Colonic mucosa (tissue), 4 donors: ENCODE measurements around the gene HYAL4. TPM values are rescaled to one million over a fixed set of nuclear protein-coding genes. Genes with fewer than 3 reads are reported as not detected.
A peak's percentile ranks its signal among the peaks of the same experiment; 100 is the strongest.

ENCODE experiments used
- DNase-seq: peaks from one replicate; pipeline ENCODE4 v3.0.0-alpha.2; 2020
- H3K27ac ChIP-seq: fragments of 200-600 bp; one replicate; pipeline ENCODE4 v1.8.0; 2021
- H3K27me3 ChIP-seq: fragments of 200-600 bp; one replicate; pipeline ENCODE4 v1.8.0; 2021
- H3K36me3 ChIP-seq: fragments of 200-600 bp; one replicate; pipeline ENCODE4 v1.8.0; 2021
- H3K4me1 ChIP-seq: fragments of 200-600 bp; one replicate; pipeline ENCODE4 v1.8.0; 2021; ENCODE audit warnings: mild to moderate bottlenecking
- H3K4me3 ChIP-seq: fragments of 200-600 bp; one replicate; pipeline ENCODE4 v1.8.0; 2021
- H3K9ac ChIP-seq, 2 donors: one replicate each; pipeline ENCODE4 v1.7.0; 2013; ENCODE audit warnings: control low read depth in 2 of 2, low read depth in 2 of 2, low read length in 2 of 2
- H3K9me3 ChIP-seq: fragments of 200-600 bp; one replicate; pipeline ENCODE4 v1.8.0; 2021
- intact Hi-C: fragments of 100-400 bp; cut with DNase I; formaldehyde crosslinking; loops from one replicate; pipeline ENCODE4 v1.14.1; 2022
- total RNA-seq, 2 donors: library from RNA; stranded (reverse); fragmentation: NEBNext Ultra II Directional in 1 of 2; extraction: Animal tissue kit (Norgen Biotek cat#: 25700) in 1 of 2; gene quantifications; one replicate each; pipeline ENCODE4 v1.2.1, GENCODE V29; 2021
- TF ChIP-seq, protein P1 (sequence below): fragments of 200-600 bp; IDR thresholded peaks from one replicate; pipeline ENCODE4 v1.8.0; 2022; ENCODE audit warnings: antibody characterized with exemption, mild to moderate bottlenecking
- donor health status: healthy.
- donor health status: DM: no; HTN: no; CAD: no.
- donor health status: DM: no; HTN: no; CAD: no.

Gene HYAL4
- not detected for total RNA-seq

- Histone ChIP-seq H3K36me3 (no peaks in the 10 kb centered on the region), H3K27me3 (no peaks in the 10 kb centered on the region), H3K9me3 (no peaks in the 10 kb centered on the region), H3K4me3 (no peak within 1 kb of the TSS), H3K9ac (no peak within 1 kb of the TSS), H3K4me1 (no peaks in the 10 kb centered on the region), H3K27ac (no peak within 1 kb of the TSS)
- TF ChIP-seq, protein P1, sequence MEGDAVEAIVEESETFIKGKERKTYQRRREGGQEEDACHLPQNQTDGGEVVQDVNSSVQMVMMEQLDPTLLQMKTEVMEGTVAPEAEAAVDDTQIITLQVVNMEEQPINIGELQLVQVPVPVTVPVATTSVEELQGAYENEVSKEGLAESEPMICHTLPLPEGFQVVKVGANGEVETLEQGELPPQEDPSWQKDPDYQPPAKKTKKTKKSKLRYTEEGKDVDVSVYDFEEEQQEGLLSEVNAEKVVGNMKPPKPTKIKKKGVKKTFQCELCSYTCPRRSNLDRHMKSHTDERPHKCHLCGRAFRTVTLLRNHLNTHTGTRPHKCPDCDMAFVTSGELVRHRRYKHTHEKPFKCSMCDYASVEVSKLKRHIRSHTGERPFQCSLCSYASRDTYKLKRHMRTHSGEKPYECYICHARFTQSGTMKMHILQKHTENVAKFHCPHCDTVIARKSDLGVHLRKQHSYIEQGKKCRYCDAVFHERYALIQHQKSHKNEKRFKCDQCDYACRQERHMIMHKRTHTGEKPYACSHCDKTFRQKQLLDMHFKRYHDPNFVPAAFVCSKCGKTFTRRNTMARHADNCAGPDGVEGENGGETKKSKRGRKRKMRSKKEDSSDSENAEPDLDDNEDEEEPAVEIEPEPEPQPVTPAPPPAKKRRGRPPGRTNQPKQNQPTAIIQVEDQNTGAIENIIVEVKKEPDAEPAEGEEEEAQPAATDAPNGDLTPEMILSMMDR, result no peak
- no peak for DNase-seq
- intact Hi-C loops, result no loop called here
Measured at GRCh38 chr7:123844712-123845219, at the start of gene HYAL4. Gene HYAL4, plus strand, starts transcription at chr7:123845169. Its CDS starts 23,105 bp downstream, at chr7:123868274.

DNA sequence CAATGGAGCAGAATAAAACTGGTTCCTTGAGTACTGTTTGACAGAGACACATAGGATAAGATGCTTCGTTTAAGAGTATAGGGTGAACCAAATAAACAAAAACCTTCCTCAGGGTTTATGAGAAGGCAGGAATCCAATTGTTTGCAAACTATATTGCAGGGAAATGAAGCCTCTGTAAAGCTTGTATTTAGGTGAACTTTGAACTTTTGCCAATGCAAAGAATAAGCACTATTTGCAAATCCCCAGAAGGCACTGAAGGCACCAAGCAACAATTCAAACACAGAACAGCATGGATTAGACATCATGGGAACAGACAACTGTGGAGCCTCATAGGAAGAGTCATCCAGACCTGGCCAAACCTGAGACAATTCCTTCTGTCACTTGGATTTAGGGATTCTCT lies 49.1 kb upstream of the HYAL4 start:
- TF ChIP-seq, protein P1, result no peak
- no peak overlapping the region for H3K9ac ChIP-seq
- intact Hi-C loops, result loop anchor here (5.0 to 10.0 kb wide), 2 partner anchors 91 to 114 kb away; no protein-coding TSS in a partner anchor
- H3K9me3 ChIP-seq, result no peaks in the 10 kb centered on the region
- peaks cover 4% of the 10 kb centered on the region for H3K4me1 ChIP-seq
- H3K36me3 ChIP-seq, result no peaks in the 10 kb centered on the region
- H3K4me3 ChIP-seq, result no peak overlapping the region
- peak overlapping the region; percentile 74 for H3K27ac ChIP-seq
- H3K27me3 ChIP-seq, result no peaks in the 10 kb centered on the region
- DNase-seq, result no peak

- DNase-seq, result no peak
- Histone ChIP-seq H3K27me3 (no peaks in the 10 kb centered on the region), H3K36me3 (no peaks in the 10 kb centered on the region), H3K9ac (no peak overlapping the region), H3K9me3 (no peaks in the 10 kb centered on the region), H3K4me3 (no peak overlapping the region), H3K4me1 (peaks cover 4% of the 10 kb centered on the region), H3K27ac (peak overlapping the region; percentile 74)
- TF ChIP-seq, protein P1, result no peak
- intact Hi-C loops, result loop anchor here (5.0 to 10.0 kb wide), 2 partner anchors 92 to 114 kb away; no protein-coding TSS in a partner anchor
Measured at GRCh38 chr7:123796568-123796967, 48.4 kb upstream of the HYAL4 start.

DNA sequence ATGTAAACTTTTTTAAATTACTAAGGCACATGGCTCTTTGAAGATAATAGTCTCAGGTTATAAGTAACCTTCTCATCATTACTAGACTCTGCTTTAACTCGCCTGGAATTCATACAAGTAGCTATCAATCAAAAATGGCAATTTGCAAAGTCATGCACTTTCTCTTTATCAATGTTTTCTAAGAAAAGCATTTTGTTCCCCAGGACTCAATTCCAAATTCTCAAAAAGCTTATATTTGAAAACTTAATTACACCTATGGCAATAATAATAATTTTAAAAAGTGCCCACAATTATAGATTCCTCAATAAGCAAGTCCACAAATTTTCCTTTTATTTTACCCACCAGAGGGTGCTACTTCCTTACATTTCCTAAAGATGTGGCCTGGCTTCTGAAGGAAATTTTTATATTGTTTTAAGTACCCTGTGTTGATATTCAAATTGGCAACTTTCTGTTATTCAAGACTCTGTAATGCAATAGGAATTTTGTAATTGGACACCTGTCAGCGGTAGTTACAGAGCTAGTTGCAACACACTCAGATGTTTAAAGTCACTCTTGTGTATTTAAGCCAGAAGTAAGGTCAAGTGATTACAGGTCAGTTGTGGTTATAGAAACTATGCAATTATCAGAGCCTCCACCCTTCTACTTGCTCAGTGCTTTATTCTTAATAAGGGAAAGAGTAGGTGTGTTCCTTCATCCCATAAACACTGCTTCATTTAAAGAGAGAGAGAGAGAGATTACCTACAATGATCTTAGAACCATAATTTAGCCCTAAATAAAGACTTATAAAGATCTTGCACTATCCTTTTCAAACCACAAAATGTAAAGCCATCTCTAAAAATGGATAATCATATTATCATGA lies 47.1 kb upstream of the HYAL4 start:
- H3K27me3 ChIP-seq, result no peaks in the 10 kb centered on the region
- H3K9ac ChIP-seq, result peak overlapping the region in 1 of 2 donors; percentile 6
- peaks cover 4% of the 10 kb centered on the region for H3K4me1 ChIP-seq
- intact Hi-C loops, result loop anchor here (5.0 to 10.0 kb wide), 2 partner anchors 93 to 116 kb away; no protein-coding TSS in a partner anchor
- no peaks in the 10 kb centered on the region for H3K36me3 ChIP-seq
- TF ChIP-seq, protein P1, result peak; percentile 52
- DNase-seq, result no peak
- H3K4me3 ChIP-seq, result no peak overlapping the region
- H3K27ac ChIP-seq, result peak overlapping the region; percentile 56
- H3K9me3 ChIP-seq, result no peaks in the 10 kb centered on the region

DNA sequence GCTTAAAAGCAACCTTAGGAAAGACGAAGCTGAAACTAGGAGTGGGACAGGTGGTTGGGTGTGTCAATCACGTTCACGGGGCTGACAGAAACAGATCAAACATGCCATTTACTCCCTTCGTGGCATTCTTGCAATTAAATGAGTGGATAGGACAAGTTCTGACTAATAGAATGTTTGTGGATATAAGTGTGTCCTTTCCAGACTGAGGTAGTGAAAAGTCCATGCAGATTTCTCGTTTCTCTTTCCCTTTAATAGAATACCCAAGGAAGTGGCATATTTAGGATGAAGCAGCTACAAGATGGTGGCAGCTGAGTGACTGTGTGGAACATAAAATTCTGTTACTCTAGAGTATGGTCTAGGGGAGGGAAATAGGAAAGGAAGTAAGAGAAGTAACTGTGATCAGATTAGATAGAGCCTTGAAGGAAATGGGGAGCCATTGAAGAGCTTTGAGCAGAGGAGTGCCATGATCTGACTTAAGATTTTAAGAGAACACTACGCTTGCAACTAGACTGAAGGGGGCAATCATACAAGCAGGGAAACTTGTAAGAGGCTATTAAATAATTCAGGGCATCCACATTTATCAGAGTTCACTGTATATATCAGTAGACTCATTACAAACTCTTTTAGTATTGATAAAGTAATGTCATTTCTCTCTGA lies 46.3 kb upstream of the HYAL4 start:
- intact Hi-C loops, result loop anchor here (5.0 to 10.0 kb wide), 2 partner anchors 94 to 116 kb away; no protein-coding TSS in a partner anchor
- TF ChIP-seq, protein P1, result no peak
- H3K4me1 ChIP-seq, result peaks cover 4% of the 10 kb centered on the region
- peak overlapping the region in 1 of 2 donors; percentile 6 for H3K9ac ChIP-seq
- H3K27ac ChIP-seq, result peak overlapping the region; percentile 56
- H3K9me3 ChIP-seq, result no peaks in the 10 kb centered on the region
- no peaks in the 10 kb centered on the region for H3K36me3 ChIP-seq
- DNase-seq, result no peak
- H3K27me3 ChIP-seq, result no peaks in the 10 kb centered on the region
- H3K4me3 ChIP-seq, result no peak overlapping the region
